Measurements from ENCODE around the gene CDH22.

DNA sequence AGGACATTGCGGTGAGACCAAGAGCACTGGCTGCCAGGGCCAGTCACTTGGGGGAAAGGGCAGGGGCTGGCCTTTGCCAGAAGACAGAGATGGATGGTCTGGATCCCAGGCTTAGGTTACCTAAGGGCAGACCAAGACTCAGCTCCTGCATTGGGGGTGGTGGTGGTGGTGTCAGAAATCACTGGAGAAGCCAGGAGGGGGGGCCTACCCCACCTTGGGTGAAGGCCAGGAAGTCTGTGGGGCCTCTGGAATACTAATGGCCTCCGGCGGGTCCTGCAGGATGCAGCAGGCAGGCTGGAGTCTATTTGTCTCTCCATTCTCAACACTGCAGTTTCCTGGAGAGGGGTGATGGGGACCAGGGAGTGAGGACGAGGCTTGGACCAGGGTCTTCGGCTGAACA, 157.4 kb downstream of the CDH22 start:
- TF ChIP-seq CTCF (IDR thresholded peaks at IDR 0.05 in 8 of 11, conservative IDR thresholded peaks at IDR 0.05 in 3 of 11), result no peak
- TF ChIP-seq POLR2AphosphoS5 (IDR thresholded peaks at IDR 0.05), result no peak

Measured in spleen (tissue), 7 donors.